ENCODE data around the gene SAV1.

The SAV1 gene

GRCh38 chr14:50607181-50607580, 60.9 kb downstream of the SAV1 start:
- Histone ChIP-seq H3K9me3 (replicated peaks in 1 of 11) (no peaks in the 10 kb centered on the region), H3K9ac (no peak overlapping the region), H4K20me1 (no peaks in the 10 kb centered on the region), H3K4me2 (no peak overlapping the region), H3K36me3 (no peaks in the 10 kb centered on the region), H3K27ac (no peak overlapping the region), H3K4me3 (no peak overlapping the region), H3K4me1 (peaks cover 0 to 4% (median 0%) of the 10 kb centered on the region in 10 experiments; a peak in 4 of 20 replicates), H3K27me3 (no peaks in the 10 kb centered on the region)
- TF ChIP-seq Cebpa-rat (IDR thresholded peaks at IDR 0.05) = no peak

- no peaks in the 10 kb centered on the region for H4K20me1 ChIP-seq
- H3K9ac ChIP-seq = no peak overlapping the region
- no peaks in the 10 kb centered on the region for H3K36me3 ChIP-seq
- peaks cover 0 to 9% (median 0%) of the 10 kb centered on the region in 10 experiments; a peak in 5 of 20 replicates for H3K4me1 ChIP-seq
- H3K27me3 ChIP-seq = no peaks in the 10 kb centered on the region
- H3K4me3 ChIP-seq = no peak overlapping the region
- no peak for TF ChIP-seq Cebpa-rat (IDR thresholded peaks at IDR 0.05)
- H3K27ac ChIP-seq = no peak overlapping the region
- no peaks in the 10 kb centered on the region for H3K9me3 ChIP-seq (replicated peaks in 1 of 11)
- H3K4me2 ChIP-seq = no peak overlapping the region
Measured at GRCh38 chr14:50606468-50606867, 61.6 kb downstream of the SAV1 start.

- TF ChIP-seq Cebpa-rat (IDR thresholded peaks at IDR 0.05) = no peak
- Histone ChIP-seq H3K9ac (no peak overlapping the region), H3K4me3 (no peak overlapping the region)
Measured at GRCh38 chr14:50605766-50606165, 62.3 kb downstream of the SAV1 start.

GRCh38 chr14:50603565-50603964, 64.5 kb downstream of the SAV1 start:
- no peak overlapping the region for H3K4me3 ChIP-seq
- no peaks in the 10 kb centered on the region for H3K27me3 ChIP-seq
- peaks cover 0 to 9% (median 0%) of the 10 kb centered on the region in 10 experiments; a peak in 5 of 20 replicates for H3K4me1 ChIP-seq
- H3K27ac ChIP-seq = no peak overlapping the region
- H3K36me3 ChIP-seq = no peaks in the 10 kb centered on the region
- no peak overlapping the region for H3K4me2 ChIP-seq
- H4K20me1 ChIP-seq = no peaks in the 10 kb centered on the region
- no peak for TF ChIP-seq Cebpa-rat (IDR thresholded peaks at IDR 0.05)
- no peaks in the 10 kb centered on the region for H3K9me3 ChIP-seq (replicated peaks in 1 of 11)
- H3K9ac ChIP-seq = no peak overlapping the region

More at GRCh38 chr14:50605766-50606165, 62.3 kb downstream of the SAV1 start:
- H3K36me3 ChIP-seq = no peaks in the 10 kb centered on the region
- peaks cover 0 to 9% (median 0%) of the 10 kb centered on the region in 10 experiments; a peak in 5 of 20 replicates for H3K4me1 ChIP-seq
- no peaks in the 10 kb centered on the region for H3K27me3 ChIP-seq
- H3K27ac ChIP-seq = no peak overlapping the region
- no peaks in the 10 kb centered on the region for H4K20me1 ChIP-seq
- no peaks in the 10 kb centered on the region for H3K9me3 ChIP-seq (replicated peaks in 1 of 11)
- no peak overlapping the region for H3K4me2 ChIP-seq

- no peaks in the 10 kb centered on the region for H3K36me3 ChIP-seq
- no peak overlapping the region for H3K9ac ChIP-seq
- H3K4me1 ChIP-seq = peaks cover 0 to 9% (median 0%) of the 10 kb centered on the region in 10 experiments; a peak in 5 of 20 replicates
- H3K9me3 ChIP-seq (replicated peaks in 1 of 11) = no peaks in the 10 kb centered on the region
- TF ChIP-seq Cebpa-rat (IDR thresholded peaks at IDR 0.05) = no peak
- no peak overlapping the region for H3K4me3 ChIP-seq
- H3K27me3 ChIP-seq = no peaks in the 10 kb centered on the region
- no peaks in the 10 kb centered on the region for H4K20me1 ChIP-seq
- H3K27ac ChIP-seq = no peak overlapping the region
- peak overlapping the region in 3 of 11 experiments; percentile 12 to 38 (median 23); a peak in 4 of 22 replicates for H3K4me2 ChIP-seq
Measured at GRCh38 chr14:50602035-50602434, 66.1 kb downstream of the SAV1 start.

GRCh38 chr14:50601394-50601793, 66.7 kb downstream of the SAV1 start:
- Histone ChIP-seq H3K36me3 (no peaks in the 10 kb centered on the region), H3K27me3 (no peaks in the 10 kb centered on the region), H3K27ac (no peak overlapping the region), H3K9ac (no peak overlapping the region), H4K20me1 (no peaks in the 10 kb centered on the region), H3K9me3 (replicated peaks in 1 of 11) (no peaks in the 10 kb centered on the region), H3K4me1 (peaks cover 0 to 9% (median 0%) of the 10 kb centered on the region in 10 experiments; a peak in 5 of 20 replicates), H3K4me3 (no peak overlapping the region), H3K4me2 (no peak overlapping the region)
- no peak for TF ChIP-seq Cebpa-rat (IDR thresholded peaks at IDR 0.05)

GRCh38 chr14:50600849-50601248, 67.3 kb downstream of the SAV1 start:
- Histone ChIP-seq H4K20me1 (no peaks in the 10 kb centered on the region), H3K4me2 (no peak overlapping the region), H3K27ac (no peak overlapping the region), H3K4me1 (peaks cover 0 to 9% (median 0%) of the 10 kb centered on the region in 10 experiments; a peak in 5 of 20 replicates), H3K9ac (no peak overlapping the region), H3K4me3 (no peak overlapping the region), H3K36me3 (no peaks in the 10 kb centered on the region), H3K27me3 (no peaks in the 10 kb centered on the region), H3K9me3 (replicated peaks in 1 of 11) (no peaks in the 10 kb centered on the region)
- TF ChIP-seq Cebpa-rat (IDR thresholded peaks at IDR 0.05) = no peak

- no peaks in the 10 kb centered on the region for H4K20me1 ChIP-seq
- TF ChIP-seq Cebpa-rat (IDR thresholded peaks at IDR 0.05) = no peak
- H3K36me3 ChIP-seq = no peaks in the 10 kb centered on the region
- H3K9me3 ChIP-seq (replicated peaks in 1 of 11) = no peaks in the 10 kb centered on the region
- H3K27ac ChIP-seq = no peak overlapping the region
- H3K9ac ChIP-seq = no peak overlapping the region
- H3K27me3 ChIP-seq = no peaks in the 10 kb centered on the region
- H3K4me1 ChIP-seq = peaks cover 0 to 9% (median 0%) of the 10 kb centered on the region in 10 experiments; a peak in 5 of 20 replicates
- H3K4me2 ChIP-seq = no peak overlapping the region
- H3K4me3 ChIP-seq = no peak overlapping the region
Measured at GRCh38 chr14:50599700-50600444, 68.2 kb downstream of the SAV1 start.

GRCh38 chr14:50598765-50599164, 69.3 kb downstream of the SAV1 start:
- H3K9me3 ChIP-seq (replicated peaks in 1 of 11) = peaks cover 0 to 5% (median 0%) of the 10 kb centered on the region in 11 experiments; a peak in 3 of 22 replicates

More at GRCh38 chr14:50598765-50599164, 69.3 kb downstream of the SAV1 start:
- H3K4me1 ChIP-seq = peaks cover 0 to 9% (median 0%) of the 10 kb centered on the region in 10 experiments; a peak in 5 of 20 replicates
- H4K20me1 ChIP-seq = no peaks in the 10 kb centered on the region
- H3K9ac ChIP-seq = no peak overlapping the region
- H3K27ac ChIP-seq = no peak overlapping the region
- no peaks in the 10 kb centered on the region for H3K36me3 ChIP-seq
- no peak for TF ChIP-seq Cebpa-rat (IDR thresholded peaks at IDR 0.05)
- H3K4me2 ChIP-seq = no peak overlapping the region
- no peak overlapping the region for H3K4me3 ChIP-seq
- H3K27me3 ChIP-seq = no peaks in the 10 kb centered on the region
